Fibroblast of lung (primary cell): Measurements from ENCODE around the gene LIN28A. TPM values are rescaled to one million over a fixed set of nuclear protein-coding genes. Genes with fewer than 3 reads are reported as not detected.

Experiments used
- DNase-seq, 2 donors: peaks; one replicate each; pipeline versions ENCODE4 v3.0.0 to v3.0.0-alpha.2; 2010; ENCODE audit warnings: low read depth in 2 of 2
- H2AFZ ChIP-seq: 2 replicates; pipeline ENCODE4 v1.5.1; 2012; ENCODE audit warnings: low read length, control low read depth, inconsistent platforms
- H3K27ac ChIP-seq: 2 replicates; pipeline ENCODE4 v1.5.1; 2011; ENCODE audit warnings: low read length, control low read depth; ENCODE audit not compliant: insufficient read depth
- H3K27me3 ChIP-seq: 2 replicates; pipeline ENCODE4 v1.5.1; 2011; ENCODE audit warnings: mild to moderate bottlenecking, low read length; ENCODE audit not compliant: control insufficient read depth, insufficient read depth
- H3K36me3 ChIP-seq: 2 replicates; pipeline ENCODE4 v1.5.1; 2011; ENCODE audit warnings: low read length; ENCODE audit not compliant: control insufficient read depth, insufficient read depth
- H3K4me1 ChIP-seq: 2 replicates; pipeline ENCODE4 v1.5.1; 2011; ENCODE audit warnings: low read length; ENCODE audit not compliant: control insufficient read depth, insufficient read depth; ENCODE audit errors: extremely low read depth
- H3K4me2 ChIP-seq: 2 replicates; pipeline ENCODE4 v1.5.1; 2011; ENCODE audit warnings: low read length, control low read depth; ENCODE audit not compliant: insufficient read depth; ENCODE audit errors: extremely low read depth
- H3K4me3 ChIP-seq, 4 experiments: fragments of 200-600 bp in 1 of 4; sonication (generic) in 1 of 4; replicated peaks in 1 of 4; 2 replicates each; pipeline ENCODE4 v1.5.1; 2011 to 2016; ENCODE audit warnings: low read length in 4 of 4, low read depth in 3 of 4, mild to moderate bottlenecking in 3 of 4, control low read depth in 2 of 4, inconsistent platforms in 1 of 4, mixed read lengths in 1 of 4; ENCODE audit not compliant: insufficient read depth in 1 of 4; ENCODE audit errors: control extremely low read depth in 1 of 4
- H3K79me2 ChIP-seq: 2 replicates; pipeline ENCODE4 v1.5.1; 2012; ENCODE audit warnings: mild to moderate bottlenecking, low read length, inconsistent platforms; ENCODE audit not compliant: control insufficient read depth, insufficient read depth
- H3K9ac ChIP-seq: 2 replicates; pipeline ENCODE4 v1.5.1; 2011; ENCODE audit warnings: mild to moderate bottlenecking, low read length, control low read depth; ENCODE audit not compliant: insufficient read depth
- H3K9me3 ChIP-seq: 2 replicates; pipeline ENCODE4 v1.5.1; 2012; ENCODE audit warnings: low read depth, low read length; ENCODE audit not compliant: control insufficient read depth, insufficient read depth
- H4K20me1 ChIP-seq: 2 replicates; pipeline ENCODE4 v1.5.1; 2011; ENCODE audit warnings: low read length; ENCODE audit not compliant: control insufficient read depth, insufficient read depth; ENCODE audit errors: extremely low read depth
- EZH2 ChIP-seq: IDR thresholded peaks from 2 replicates; pipeline ENCODE4 v1.5.1; 2012; ENCODE audit warnings: low read length, control low read depth, mild to moderate bottlenecking; ENCODE audit errors: missing control alignments
- polyA plus RNA-seq, 2 donors: library from polyadenylated mRNA; depleted of rRNA in 1 of 2; stranded (reverse) in 1 of 2; unstranded in 1 of 2; fragments of >200 nt; gene quantifications; 2 replicates each; pipeline ENCODE4 v1.2.1, GENCODE V29; 2011 to 2012; ENCODE audit warnings: missing spikeins in 1 of 2
- total RNA-seq: library from RNA; depleted of rRNA; stranded (reverse); fragments of >200 nt; gene quantifications from 2 replicates; pipeline ENCODE4 v1.2.1, GENCODE V29; 2014
- TF ChIP-seq, protein P1 (sequence below), 2 donors: IDR thresholded peaks in 1 of 2; conservative IDR thresholded peaks in 1 of 2; 1 replicate in 1 of 2; 2 replicates in 1 of 2; pipeline ENCODE4 v1.5.1; 2011 to 2012; ENCODE audit warnings: low read length in 2 of 2, control low read depth in 1 of 2, inconsistent platforms in 1 of 2, low read depth in 1 of 2, mild to moderate bottlenecking in 1 of 2

Gene LIN28A
- total and polyA plus RNA-seq, 2 donors (not counting 1 experiment from before 2014, with no cell fraction given), result 0.09 TPM; not detected in 1

DNA sequence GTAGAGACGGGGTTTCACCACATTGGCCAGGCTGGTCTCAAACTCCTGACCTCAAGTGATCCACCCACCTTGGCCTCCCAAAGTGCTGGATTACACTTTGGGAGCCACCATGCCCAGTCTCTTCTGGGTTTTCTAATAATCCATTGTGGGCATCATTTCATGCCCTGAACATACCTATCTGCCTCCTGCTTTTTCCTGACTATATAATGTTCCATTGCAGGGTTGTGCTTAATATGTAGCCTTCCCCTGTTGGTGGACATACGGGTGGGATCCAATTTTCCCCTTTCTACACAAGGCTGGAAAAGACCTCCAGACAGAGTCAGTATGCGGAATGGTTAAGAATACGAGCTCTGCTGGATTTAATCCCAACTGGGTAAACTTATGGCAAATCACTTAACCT lies 34.6 kb upstream of the LIN28A start:
- peaks cover 9% of the 10 kb centered on the region for H3K4me1 ChIP-seq
- TF ChIP-seq, protein P1, sequence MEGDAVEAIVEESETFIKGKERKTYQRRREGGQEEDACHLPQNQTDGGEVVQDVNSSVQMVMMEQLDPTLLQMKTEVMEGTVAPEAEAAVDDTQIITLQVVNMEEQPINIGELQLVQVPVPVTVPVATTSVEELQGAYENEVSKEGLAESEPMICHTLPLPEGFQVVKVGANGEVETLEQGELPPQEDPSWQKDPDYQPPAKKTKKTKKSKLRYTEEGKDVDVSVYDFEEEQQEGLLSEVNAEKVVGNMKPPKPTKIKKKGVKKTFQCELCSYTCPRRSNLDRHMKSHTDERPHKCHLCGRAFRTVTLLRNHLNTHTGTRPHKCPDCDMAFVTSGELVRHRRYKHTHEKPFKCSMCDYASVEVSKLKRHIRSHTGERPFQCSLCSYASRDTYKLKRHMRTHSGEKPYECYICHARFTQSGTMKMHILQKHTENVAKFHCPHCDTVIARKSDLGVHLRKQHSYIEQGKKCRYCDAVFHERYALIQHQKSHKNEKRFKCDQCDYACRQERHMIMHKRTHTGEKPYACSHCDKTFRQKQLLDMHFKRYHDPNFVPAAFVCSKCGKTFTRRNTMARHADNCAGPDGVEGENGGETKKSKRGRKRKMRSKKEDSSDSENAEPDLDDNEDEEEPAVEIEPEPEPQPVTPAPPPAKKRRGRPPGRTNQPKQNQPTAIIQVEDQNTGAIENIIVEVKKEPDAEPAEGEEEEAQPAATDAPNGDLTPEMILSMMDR (conservative IDR thresholded peaks at IDR 0.05 in 1 of 2, IDR thresholded peaks at IDR 0.05 in 1 of 2; ENCODE audit: low read depth in 1 of 2, low read length in 2 of 2), result no peak
- TF ChIP-seq EZH2, result no peak
- H3K4me2 ChIP-seq, result no peak overlapping the region
- H3K9me3 ChIP-seq, result no peaks in the 10 kb centered on the region
- H4K20me1 ChIP-seq, result no peaks in the 10 kb centered on the region
- no peak for DNase-seq
- H2AFZ ChIP-seq, result no peak overlapping the region
- no peaks in the 10 kb centered on the region for H3K27me3 ChIP-seq
- H3K27ac ChIP-seq, result no peak overlapping the region
- H3K9ac ChIP-seq, result no peak overlapping the region
- no peaks in the 10 kb centered on the region for H3K79me2 ChIP-seq
- no peaks in the 10 kb centered on the region for H3K36me3 ChIP-seq
- no peak overlapping the region for H3K4me3 ChIP-seq

DNA sequence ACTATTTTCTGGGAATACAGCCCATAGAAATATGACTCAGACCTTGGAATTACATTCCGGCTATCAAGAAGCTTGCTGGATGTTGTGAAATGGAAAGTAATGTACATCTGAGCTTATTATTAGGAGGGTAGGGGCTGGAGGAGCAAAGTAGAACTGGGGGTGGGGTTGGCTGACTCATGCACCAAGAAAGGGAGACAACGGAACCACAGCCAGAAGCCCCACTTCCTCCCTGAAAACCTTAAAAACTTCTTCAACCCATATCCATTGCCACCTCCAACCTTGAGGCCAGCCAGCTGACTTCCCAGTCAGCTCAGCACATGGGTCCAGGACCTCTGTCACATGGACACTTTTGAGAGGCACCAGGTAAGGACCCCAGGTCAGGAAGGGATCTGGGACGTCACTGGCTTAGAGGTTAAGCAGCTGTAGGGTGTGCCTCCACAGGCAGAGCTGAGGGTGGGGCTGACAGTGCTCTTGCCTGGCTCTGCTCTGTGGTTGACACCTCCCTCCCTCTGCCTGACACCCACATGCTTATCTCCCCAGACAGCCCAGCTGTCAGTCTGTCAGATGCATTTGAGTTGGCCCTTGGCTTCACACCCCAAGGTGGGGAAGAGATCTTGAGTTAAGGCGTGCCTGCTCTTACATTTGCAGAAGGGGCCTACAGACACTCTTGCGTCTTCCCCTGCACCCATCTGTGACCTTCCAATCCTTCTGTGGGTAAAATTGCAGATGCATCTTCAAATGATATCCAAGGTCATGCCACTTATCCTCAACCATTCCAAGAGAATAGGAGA lies 32.3 kb upstream of the LIN28A start:
- DNase-seq, result peak; percentile 99
- Histone ChIP-seq H3K4me1 (peaks cover 9% of the 10 kb centered on the region), H4K20me1 (no peaks in the 10 kb centered on the region), H3K9ac (no peak overlapping the region), H3K79me2 (no peaks in the 10 kb centered on the region), H3K36me3 (no peaks in the 10 kb centered on the region), H3K4me3 (no peak overlapping the region), H3K9me3 (no peaks in the 10 kb centered on the region), H3K4me2 (peak overlapping the region; percentile 26), H2AFZ (peak overlapping the region; percentile 24), H3K27me3 (no peaks in the 10 kb centered on the region), H3K27ac (peak overlapping the region; percentile 74)
- TF ChIP-seq, protein P1 (conservative IDR thresholded peaks at IDR 0.05 in 1 of 2, IDR thresholded peaks at IDR 0.05 in 1 of 2; ENCODE audit: low read depth in 1 of 2, low read length in 2 of 2), result no peak

DNA sequence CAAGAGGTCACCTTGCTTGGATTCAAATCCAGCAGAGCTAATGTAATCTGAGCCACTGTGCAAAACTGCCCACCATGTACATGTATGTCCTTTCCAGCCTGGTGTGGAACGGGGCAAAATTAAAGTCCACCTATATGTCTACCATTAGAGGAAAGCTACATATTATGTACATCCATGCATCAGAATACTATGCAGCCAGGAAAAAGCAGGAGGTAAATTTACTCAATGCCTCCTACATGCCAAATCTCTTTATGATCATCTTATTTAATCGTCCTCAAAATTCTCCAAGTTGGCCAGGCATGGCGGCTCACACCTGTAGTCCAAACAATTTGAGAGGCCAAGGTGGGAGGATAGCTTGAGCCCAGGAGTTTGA lies 31.8 kb upstream of the LIN28A start:
- Histone ChIP-seq H4K20me1 (no peaks in the 10 kb centered on the region), H3K36me3 (no peaks in the 10 kb centered on the region), H3K4me3 (no peak overlapping the region), H3K9ac (no peak overlapping the region), H3K79me2 (no peaks in the 10 kb centered on the region), H3K27me3 (no peaks in the 10 kb centered on the region), H3K4me1 (peaks cover 9% of the 10 kb centered on the region), H3K27ac (peak overlapping the region; percentile 74), H3K9me3 (no peaks in the 10 kb centered on the region), H2AFZ (no peak overlapping the region), H3K4me2 (peak overlapping the region; percentile 26)
- no peak for DNase-seq
- TF ChIP-seq, protein P1 (conservative IDR thresholded peaks at IDR 0.05 in 1 of 2, IDR thresholded peaks at IDR 0.05 in 1 of 2; ENCODE audit: low read depth in 1 of 2, low read length in 2 of 2), result no peak
- TF ChIP-seq EZH2, result no peak
